Suprapubic skin (tissue), 4 donors: Measurements from ENCODE around the gene EIF4G3.

ENCODE experiments used
- EP300 ChIP-seq: sonication (generic); formaldehyde crosslinking; IDR thresholded peaks from one replicate; pipeline ENCODE4 v1.6.1; 2017; ENCODE audit warnings: antibody characterized with exemption
- POLR2A ChIP-seq, 2 donors: fragments of 450-650 bp; IDR thresholded peaks; one replicate each; pipeline ENCODE4 v1.6.1; 2017; ENCODE audit warnings: antibody characterized with exemption in 2 of 2, mild to moderate bottlenecking in 2 of 2, moderate library complexity in 2 of 2
- POLR2AphosphoS5 ChIP-seq, 3 donors: sonication (generic); formaldehyde crosslinking; IDR thresholded peaks; one replicate each; pipeline ENCODE4 v1.6.1; 2017; ENCODE audit warnings: antibody characterized with exemption in 3 of 3
- TF ChIP-seq, protein P1 (sequence below), 2 donors: fragments of 200-600 bp in 1 of 2; fragments of 450-650 bp in 1 of 2; sonication (generic) in 1 of 2; IDR thresholded peaks; one replicate each; pipeline ENCODE4 v1.5.1; 2016 to 2019; ENCODE audit warnings: antibody characterized with exemption in 2 of 2, mild to moderate bottlenecking in 1 of 2, moderate library complexity in 1 of 2

DNA sequence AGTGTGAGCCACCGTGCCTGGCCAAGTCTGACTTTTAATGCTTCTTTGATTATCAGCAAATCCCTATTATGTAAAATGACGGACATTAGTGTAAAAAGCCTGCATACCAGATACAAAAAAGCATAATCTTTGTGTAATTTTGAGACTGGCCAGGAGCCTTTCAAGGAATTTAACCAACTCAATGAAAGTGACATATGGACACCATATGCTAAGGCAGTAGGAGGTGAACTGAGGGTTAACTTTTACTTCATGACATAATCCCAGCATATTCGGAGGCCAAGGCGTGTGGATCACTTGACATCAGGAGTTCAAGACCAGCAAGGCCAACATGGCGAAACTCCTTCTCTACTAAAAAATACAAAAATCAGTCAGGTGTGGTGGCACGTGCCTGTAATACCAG is 94.6 kb downstream of the EIF4G3 start:
- TF ChIP-seq, protein P1, sequence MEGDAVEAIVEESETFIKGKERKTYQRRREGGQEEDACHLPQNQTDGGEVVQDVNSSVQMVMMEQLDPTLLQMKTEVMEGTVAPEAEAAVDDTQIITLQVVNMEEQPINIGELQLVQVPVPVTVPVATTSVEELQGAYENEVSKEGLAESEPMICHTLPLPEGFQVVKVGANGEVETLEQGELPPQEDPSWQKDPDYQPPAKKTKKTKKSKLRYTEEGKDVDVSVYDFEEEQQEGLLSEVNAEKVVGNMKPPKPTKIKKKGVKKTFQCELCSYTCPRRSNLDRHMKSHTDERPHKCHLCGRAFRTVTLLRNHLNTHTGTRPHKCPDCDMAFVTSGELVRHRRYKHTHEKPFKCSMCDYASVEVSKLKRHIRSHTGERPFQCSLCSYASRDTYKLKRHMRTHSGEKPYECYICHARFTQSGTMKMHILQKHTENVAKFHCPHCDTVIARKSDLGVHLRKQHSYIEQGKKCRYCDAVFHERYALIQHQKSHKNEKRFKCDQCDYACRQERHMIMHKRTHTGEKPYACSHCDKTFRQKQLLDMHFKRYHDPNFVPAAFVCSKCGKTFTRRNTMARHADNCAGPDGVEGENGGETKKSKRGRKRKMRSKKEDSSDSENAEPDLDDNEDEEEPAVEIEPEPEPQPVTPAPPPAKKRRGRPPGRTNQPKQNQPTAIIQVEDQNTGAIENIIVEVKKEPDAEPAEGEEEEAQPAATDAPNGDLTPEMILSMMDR (IDR thresholded peaks at IDR 0.05), result no peak
- TF ChIP-seq POLR2A (IDR thresholded peaks at IDR 0.05) (no peak), EP300 (no peak), POLR2AphosphoS5 (IDR thresholded peaks at IDR 0.05) (no peak)
